Nucleus accumbens (tissue), 56 donors: ENCODE measurements around the gene SAMD11.

Source experiments
- DNase-seq, 56 donors: peaks; one replicate each; lab custom pipeline; 2025; lab: John Stamatoyannopoulos, UW

Gene SAMD11

DNA sequence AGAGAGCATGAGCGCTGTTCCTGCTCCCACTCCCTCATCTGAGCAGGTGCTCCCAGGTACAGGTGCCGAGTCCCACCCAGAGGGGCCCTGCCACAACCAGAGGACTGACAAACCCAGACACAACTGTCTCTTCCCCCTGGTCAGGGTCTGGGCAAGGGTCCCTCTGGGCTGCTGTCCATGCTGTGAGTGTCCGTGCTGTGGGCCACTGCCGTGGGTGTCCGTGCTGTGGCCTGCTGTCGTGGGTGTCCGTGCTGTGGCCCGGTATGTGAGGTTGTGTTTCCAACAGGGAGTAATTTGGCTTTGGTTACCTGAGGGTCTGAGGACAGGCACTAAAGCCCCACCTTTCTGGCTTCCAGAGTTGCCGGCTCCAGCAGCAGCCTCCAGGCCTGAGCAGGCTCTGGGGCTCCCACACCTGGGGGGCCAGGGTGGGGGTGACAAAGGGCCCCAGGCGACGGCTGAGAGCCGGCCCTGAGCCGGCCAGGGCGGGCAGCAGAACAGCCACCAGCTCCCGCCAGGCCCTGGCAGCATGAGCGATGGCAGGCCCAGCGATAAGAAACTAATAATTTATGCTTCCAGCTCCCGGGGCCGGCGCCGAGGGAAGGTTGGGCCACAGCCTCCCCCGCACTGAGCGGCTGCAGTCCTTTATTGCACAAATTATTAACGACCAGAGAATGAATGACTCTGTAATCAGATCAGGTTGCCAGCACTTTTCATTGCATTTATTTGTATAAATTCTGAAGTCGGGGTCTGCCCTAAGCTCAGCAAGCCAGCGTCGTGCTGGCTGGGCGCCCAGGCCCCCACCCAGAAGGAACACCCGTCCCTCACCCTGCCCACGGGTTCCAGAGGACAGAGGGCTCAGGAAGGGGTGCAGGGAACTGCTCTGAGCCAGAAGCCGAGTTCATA lies 7.3 kb upstream of the SAMD11 start:
- no peak for DNase-seq

DNA sequence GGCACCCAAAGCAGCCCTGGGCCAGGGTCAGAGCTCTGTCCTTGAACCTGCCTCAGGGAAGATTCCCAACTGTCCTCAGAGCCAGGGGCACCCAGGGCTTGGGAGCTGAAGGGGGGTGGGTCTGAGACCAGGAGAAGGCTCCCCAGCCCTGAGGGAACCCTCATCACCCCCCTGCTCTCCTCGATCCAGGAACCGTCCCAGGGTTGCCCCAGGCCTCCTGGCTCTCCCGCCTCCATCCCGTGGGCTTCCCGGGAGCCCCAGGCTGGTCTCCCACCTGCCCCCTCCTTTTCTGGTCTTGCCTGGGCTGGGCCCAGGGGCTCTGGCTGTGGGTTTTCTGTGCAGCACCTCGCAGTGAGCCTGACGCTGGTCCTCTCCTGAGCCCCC lies 6.7 kb upstream of the SAMD11 start:
- DNase-seq = no peak

DNA sequence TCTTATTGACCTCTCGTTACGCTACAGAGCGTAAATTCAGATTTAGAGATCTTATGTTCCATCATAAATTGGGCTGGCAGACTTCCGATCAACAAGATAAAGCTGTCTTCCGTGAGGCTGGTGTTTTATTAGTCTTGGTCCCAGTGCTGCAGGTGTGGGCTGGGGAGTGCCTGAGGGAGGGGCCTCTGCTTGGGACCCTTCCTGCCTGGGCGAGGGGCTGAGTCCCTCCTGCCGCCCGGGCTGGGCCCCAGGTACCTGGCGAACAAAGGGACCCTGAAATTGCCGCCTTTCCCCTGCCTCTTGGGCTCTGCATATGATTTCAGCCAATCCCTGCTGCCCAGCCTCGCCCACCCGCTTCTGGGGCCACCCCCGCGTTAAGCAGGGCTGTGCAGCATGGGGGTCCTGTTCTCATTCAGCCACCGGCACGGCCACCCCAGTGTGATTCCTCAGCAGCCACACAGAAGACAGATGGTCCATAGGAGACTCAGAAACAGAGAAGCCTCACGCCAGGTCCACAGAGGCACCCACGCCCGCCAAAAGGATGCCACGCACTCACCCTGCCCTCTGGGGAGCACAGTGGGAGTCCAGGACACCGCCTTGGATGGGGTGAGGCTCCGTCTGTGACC lies 6.1 kb upstream of the SAMD11 start:
- no peak for DNase-seq

DNA sequence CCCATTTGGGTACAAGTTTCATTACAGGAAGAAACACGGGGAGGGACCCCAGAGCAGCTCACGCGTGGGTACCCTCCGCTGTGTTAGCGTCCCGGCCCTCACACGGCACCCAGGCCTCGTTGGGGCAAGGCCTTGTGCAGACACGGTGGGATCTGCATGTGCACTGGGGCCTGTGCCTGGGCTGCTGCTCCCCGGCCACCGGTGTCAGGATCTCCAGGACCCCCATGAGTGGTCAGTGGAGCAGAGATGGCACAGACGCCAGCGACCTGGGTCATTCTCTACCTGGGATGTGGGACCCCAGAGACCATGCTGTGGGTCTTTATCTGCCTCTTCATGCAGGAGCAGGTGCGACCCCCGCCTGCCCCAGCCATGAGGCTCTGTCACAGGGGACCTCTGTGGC lies 5.4 kb upstream of the SAMD11 start:
- DNase-seq = no peak

DNA sequence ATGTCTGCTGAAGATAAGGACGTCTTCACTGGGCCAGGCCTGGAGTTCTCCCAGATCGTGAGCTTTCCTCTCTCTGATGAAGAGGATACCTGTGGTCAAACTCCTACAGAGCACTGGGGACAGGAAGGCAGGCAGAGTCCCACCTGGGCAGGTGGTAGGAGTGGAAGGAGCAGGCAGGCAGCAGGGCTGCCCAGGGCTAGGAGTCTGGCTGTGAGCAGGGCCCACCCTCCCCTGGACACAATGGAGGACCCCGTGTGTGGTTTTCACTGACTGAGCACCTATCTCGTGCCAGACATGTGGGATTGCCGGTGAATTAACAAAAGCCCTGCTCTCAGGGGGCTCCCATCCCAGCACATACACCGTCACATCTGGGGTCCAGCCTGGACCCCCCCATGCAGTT lies 4.9 kb upstream of the SAMD11 start:
- DNase-seq = no peak

DNA sequence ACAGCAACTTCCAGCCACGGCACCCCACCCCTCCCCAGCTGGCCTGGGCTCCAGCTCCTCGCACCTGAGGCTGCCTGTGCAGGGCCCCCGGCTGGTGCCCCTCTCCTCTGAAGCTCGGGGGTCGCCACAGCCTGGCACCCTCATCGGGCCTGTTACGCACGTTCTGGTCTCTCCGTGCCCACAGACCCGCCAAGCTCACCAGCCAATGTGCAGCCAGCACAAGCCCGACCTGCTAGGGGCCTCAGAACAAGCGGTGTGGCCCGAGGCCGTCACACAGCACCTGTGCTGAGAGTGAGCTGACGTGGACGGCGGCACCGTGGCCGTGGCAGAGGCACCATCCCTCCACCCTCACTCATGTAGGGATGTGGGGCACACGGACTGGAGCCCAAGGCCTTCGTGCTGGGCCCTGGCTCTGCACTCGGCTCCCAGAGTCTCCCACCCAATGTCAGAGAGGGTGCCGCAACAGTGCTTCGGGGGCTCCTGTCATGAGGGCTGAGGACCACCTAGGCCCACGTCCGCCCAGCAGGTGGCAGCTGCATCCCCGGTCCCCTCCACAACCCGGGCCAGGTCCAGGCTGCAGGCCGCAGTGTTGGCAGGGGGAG lies 4.4 kb upstream of the SAMD11 start:
- DNase-seq = no peak

DNA sequence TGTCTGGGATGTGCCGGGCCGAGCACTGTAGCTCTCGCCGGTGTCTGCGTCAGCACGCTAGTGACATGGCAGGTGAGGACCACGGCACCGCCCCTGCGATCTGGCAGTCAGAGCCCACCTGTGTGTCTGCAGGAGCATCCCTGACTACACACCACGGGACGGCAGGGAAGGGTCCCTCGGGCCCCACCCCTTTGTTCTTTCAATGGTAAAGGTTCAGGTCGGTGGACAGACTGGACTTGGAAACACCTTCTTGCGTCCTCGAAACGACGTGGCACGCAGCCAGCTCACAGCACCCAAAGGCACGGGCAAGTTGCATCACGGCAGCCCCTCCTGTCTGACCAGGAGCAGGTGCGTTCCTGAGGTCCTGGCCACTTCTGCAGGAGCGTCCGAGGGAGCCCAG lies 3.7 kb upstream of the SAMD11 start:
- DNase-seq = no peak

DNA sequence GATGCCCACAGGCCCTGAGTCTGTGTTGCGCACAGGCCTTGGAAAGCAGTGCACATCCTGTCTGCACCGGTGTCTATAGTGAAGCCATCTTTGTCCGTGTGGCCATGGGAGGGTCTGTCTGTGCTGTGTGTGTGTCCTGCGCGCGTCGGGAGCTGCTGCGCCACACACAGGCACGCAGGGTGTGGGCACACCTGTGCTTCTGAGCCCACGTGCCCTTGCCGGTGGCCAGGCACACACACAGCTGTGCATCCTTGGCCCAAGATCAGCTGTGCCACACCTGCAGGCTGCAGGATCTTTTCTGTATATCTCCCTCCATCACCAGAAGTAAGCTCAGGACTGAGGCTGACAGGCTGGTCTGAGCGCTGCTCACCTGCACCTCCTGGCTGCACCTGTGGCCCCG lies 3.2 kb upstream of the SAMD11 start:
- no peak for DNase-seq

DNA sequence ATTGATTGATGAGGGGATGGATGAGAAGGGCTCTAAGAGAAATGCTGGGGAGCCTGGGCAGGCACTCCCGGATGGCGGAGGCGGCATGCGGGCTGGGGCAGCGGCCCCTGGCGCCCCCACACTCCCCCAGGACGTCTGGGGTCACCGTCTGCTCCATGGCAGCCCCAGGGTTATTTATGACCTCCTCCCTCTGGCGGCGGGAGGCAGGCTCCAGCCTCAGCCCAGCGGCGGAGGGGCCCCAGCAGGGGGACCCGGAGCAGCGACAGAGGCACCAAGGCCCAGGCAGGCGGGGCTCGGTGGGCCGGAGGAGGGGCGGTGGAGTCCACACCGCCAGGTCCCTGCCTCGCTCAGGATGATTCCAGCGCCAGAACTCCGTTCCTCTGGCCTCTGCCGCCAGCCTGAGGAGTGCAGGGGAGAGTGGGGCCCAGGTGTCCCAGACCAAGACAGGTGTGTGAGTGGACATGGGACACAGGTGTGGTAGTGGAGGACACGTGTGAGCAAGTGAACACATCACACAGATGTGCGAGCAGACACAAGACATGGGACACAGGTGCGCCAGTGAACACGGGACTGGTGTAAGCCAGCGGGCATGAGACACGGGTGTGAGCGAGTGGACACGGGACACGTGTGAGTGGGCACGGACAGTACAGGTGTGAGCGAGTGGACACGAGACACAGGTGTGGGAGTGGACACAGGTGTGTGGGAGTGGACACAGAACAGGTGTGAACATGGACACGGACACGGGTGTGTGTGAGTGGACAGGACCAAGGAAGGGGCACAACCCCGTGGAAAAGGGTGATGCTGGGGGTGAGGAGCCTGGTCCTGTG lies 2.5 kb upstream of the SAMD11 start:
- peak in 37 of 56 donors; percentile 9 to 68 (median 32) for DNase-seq

DNA sequence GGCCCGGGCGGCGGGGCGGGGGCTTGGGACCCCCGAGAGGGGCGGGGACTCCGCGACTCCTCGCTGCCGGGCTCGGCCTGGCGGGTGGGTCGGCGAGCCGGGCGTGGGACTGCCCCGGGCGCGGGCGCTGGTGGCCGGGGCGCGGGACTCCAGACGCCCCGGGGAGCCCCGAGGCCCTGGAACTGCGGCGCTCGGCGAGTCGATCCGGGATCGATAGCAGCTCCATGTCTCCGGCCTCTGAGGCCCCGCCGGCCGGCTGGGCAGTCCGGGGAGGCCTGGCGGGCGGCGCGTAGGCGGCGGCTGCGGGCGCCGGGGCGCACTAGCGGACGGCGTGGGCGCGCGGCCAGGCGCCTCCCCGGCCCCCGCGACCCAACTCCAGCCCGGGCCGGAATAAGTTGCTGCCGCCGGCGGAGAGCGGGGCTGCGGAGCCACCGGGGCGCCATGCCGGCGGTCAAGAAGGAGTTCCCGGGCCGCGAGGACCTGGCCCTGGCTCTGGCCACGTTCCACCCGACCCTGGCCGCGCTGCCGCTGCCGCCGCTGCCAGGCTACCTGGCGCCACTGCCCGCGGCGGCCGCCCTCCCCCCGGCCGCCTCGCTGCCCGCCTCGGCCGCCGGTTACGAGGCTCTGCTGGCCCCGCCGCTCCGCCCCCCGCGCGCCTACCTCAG lies 400 bp downstream of the SAMD11 start:
- no peak for DNase-seq

DNA sequence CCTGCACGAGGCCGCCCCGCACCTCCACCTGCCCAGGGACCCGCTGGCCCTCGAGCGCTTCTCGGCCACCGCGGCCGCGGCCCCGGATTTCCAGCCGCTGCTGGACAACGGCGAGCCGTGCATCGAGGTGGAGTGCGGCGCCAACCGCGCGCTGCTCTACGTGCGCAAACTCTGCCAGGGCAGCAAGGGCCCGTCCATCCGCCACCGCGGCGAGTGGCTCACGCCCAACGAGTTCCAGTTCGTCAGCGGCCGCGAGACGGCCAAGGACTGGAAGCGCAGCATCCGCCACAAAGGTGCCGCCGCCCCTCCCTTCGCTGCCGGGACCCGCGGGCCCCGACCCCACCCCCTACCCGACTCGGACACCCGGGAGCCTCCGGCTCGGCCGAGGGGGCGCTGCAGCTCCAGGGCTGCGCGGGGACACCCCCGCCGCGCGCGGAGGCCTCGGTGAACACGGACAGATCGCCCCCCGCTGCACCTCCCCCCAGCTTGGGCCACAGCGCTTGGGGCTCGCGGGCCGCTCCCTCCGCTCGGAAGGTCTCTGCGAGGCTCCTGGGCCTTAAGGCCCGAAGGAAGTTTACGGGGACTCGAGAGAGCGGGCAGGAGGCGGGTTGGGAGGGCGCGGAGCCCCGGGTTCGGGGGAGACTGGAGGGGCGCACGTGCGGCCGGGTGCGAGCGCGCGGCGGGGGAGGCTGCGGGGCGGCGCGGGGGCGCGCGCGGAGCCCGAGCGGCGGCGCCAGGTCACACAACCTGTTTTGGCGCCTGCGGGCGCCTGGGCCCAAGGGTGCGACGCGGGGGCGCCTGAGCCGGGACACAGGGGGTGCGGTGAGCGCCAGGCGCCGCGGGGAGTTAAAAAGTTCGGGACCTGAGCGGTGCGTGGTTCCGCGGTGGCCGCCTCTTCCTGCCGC lies 1.2 kb downstream of the SAMD11 start:
- no peak for DNase-seq

DNA sequence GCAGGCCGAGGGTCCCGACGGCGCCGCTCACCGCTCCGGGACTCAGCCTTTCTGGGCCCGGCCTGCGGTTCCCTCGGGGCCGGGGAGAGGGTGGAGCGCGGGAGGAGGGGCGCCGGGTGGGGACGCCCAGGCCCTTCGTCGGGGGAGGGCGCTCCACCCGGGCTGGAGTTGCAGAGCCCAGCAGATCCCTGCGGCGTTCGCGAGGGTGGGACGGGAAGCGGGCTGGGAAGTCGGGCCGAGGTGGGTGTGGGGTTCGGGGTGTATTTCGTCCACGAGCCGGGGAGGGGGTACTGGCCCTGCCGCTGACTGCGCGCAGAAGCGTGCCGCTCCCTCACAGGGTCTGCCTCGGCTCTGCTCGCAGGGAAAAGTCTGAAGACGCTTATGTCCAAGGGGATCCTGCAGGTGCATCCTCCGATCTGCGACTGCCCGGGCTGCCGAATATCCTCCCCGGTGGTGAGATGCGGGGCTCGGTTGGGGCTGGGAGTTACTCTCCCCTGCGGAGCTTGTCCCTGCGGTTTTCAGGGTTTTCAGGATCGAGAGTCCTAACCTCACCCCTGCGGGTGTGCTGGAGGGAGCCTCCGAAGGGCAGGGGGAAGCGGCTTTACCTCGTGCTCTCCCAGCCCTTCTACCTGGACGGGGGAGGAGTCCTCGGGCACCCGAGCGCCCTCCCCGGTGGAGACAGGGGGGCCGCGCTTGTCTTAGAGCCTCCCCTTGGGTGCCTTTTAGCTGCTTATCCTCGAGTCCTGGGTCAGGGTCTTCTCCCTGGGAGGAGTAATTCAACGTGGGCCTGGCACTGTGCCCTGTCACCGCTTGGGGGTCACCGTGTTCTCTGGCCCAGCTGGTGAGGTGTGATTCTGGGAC lies 2.1 kb downstream of the SAMD11 start:
- DNase-seq = no peak

DNA sequence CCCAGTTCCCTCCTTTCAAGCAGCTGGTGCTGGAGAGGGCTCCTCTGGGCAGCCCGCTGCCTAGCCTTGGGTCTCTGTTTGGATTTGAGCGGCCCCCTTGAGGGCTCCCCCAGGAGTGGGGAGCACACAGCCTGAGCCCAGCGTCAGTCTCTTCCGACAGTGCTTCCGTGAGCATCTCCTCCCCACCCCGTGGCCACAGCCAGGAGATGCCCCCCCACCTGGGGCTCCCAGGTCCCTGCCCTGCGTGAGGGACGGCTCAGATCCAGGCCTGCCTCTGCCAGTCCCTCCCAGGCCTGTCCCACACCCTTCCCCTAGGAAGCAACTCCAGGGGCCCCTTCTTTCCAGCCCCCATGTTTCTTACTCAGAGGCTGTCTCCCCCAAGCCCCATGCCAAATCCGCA lies 3.5 kb downstream of the SAMD11 start:
- no peak for DNase-seq

DNA sequence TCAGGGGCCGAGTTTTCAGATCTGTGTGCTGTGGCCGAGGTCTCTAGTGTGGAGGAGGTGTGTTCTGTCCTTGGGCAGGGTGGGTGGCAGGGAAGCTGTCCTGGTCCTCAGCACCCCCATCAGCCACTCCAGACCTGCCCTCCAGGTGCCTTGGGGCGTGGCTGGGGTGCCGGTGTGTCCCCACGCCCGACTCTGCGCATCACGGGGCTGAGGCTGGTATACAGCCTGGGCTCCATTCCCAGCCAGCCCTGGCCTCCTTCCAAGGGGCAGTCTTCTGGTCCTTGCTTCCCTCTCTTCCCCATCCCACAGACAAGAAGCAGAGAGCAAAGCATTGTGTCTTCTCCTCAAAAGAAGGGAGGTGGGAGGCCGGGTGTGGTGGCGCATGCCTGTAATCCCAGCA lies 4.0 kb downstream of the SAMD11 start:
- DNase-seq = no peak

DNA sequence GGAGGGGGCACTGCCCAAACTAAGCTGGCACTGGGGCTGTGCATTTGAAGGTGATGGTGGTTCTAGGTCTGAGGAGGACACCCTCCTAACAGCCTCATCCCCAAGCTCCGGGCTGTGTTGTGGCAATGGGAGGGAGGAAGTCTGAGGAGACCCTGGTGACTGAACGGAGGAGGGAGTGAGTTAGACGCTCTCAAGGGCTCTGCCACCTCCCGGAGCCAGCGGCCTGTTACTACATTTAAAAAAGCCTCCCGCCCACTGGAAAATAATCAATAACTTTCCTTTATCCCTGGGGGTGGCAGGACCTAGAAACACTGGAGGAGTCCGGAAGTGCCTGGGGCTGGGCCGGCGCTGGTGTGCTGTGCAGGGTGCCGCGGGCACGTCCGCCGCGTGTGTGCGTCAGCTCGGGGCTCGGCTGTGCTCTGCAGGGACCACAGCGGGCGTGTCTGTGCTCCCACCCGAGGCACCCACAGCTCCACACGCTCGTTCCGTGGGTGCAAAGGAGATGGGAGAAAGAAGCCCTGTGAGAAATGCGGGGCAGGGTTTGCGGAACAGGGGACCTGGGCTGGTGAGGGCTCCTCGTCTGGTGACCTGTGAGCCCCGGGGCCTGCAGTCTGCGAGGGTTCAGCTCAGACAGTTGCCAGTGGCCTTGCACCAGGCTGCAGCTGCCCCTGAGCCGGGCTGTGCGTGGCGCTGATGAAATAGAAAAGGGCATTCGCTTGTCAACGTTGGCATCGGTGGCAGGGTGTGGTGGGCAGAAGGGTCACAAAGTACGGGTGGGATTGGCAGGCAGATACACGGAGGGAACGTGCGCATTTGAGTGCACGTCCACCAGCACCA lies 5.3 kb downstream of the SAMD11 start:
- no peak for DNase-seq

DNA sequence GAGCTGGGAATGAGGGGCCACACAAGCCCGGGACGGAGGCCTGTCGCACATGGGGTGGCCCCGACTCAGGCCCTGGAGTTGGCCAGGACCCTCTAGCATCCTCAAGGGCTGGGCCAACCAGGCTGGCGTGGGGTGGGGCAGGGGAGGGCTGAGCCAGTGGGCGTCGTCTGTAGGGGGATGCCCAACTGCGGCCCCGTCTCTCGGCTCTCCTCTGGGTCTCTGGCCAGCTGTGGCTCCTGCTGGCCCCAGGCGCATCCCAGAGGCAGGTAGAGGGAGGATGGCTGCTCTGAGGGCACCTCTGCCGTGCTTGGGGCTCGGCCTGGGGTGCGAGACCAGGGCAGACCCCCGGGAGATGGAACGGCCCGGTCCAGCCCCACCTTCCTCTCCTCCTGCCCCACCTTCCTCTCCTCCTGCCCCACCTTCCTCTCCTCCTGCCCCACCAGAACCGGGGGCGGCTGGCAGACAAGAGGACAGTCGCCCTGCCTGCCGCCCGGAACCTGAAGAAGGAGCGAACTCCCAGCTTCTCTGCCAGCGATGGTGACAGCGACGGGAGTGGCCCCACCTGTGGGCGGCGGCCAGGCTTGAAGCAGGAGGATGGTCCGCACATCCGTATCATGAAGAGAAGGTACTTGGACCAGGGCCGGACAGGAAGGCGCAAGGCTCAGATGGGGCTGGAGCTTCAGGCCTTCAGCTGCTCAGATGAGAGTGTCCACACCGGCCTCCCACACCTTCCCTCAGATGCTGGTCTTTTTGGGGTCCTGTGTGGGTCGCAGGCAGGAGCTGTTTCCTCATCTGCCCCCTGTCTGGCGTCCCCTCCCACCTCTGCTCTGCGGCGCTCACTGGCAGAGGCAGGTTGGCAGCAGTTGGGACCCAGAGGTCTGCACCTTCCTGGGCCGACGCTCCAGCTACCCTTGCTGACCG lies 6.2 kb downstream of the SAMD11 start:
- DNase-seq = no peak
